Measurements from ENCODE around the gene GDPD5.

GRCh38 chr11:75498556-75499255, 27.0 kb downstream of the GDPD5 start:
- no peak for TF ChIP-seq CTCF (IDR thresholded peaks at IDR 0.05)
- TF ChIP-seq POLR2A (IDR thresholded peaks at IDR 0.05), result no peak
- TF ChIP-seq EP300 (IDR thresholded peaks at IDR 0.05), result no peak
